Erythroblast (primary cell): ENCODE results near the gene PHF12.
A peak's percentile ranks its signal among the peaks of the same experiment; 100 is the strongest.

Experiments used
- DNase-seq, 2 experiments: peaks; one replicate each; lab custom pipeline; 2025; lab: John Stamatoyannopoulos, UW
- GATA1 ChIP-seq: IDR thresholded peaks from 2 replicates; pipeline ENCODE4 v1.6.1; 2011; ENCODE audit warnings: low read depth, mild to moderate bottlenecking, control low read depth, low read length, moderate library complexity
- POLR2A ChIP-seq: IDR thresholded peaks from 2 replicates; pipeline ENCODE4 v1.6.1; 2011; ENCODE audit warnings: mild to moderate bottlenecking, low read length

The PHF12 gene

DNA sequence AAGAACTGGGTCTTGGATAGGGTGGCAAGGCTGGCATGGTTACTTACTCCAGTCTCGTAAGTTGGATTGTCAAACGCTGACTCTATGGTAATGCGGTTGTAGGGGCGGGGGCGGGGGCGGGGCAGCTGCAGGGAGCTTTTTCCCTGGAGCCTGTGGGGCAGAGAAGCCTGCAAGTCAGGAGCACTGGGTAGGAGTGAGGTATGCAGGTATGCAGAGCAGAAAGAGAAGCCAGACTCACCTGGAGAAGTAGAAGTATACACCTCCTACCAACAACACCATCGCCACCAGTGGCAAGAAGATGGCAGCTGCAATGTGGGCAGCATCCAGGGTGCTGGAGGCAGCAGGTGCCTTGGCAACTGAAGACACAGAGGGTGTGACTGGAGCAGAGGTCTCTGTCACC, 4.8 kb upstream of the PHF12 start:
- TF ChIP-seq GATA1 (no peak), POLR2A (no peak)
- no peak for DNase-seq

DNA sequence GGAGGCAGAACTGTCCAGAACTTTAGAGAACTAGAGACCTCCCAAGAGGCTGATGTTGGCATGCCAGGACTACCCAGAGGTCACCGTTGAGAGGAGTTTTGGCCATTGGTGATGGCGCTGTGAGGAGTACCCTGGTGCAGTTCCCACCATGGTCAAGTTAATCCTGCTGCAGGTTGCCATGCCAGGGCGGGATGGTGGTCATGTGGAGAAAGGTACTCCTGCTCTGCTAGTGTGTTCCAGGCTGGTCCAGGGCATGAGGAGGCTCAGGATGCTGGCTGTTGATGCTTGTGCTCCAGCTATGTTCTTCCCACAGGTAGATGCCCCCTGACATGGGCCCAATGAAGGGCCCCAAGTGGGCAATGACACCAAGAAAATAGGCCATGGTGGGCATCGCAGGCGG, 4.1 kb upstream of the PHF12 start:
- no peak for DNase-seq
- no peak for TF ChIP-seq POLR2A
- TF ChIP-seq GATA1, result no peak

DNA sequence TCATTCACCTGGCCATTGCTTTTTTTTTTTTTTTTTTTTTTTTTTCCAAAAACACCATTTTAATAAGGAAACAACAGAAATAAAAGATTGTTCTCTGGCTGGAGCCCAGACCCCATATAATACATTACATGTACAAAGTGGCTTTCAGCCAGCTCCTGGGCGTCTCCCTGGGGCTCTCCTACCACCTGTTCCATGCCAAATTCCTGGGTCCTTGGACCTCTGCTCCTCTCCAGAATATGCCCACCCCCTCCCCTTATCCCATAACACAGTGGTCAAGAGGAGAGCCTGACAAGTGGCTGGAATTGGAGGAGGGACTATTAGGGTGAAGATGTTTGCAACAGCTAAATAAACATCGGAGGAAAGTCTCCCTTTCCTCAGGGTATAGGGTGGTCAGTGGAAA, 3.6 kb upstream of the PHF12 start:
- TF ChIP-seq POLR2A, result no peak
- DNase-seq, result no peak

DNA sequence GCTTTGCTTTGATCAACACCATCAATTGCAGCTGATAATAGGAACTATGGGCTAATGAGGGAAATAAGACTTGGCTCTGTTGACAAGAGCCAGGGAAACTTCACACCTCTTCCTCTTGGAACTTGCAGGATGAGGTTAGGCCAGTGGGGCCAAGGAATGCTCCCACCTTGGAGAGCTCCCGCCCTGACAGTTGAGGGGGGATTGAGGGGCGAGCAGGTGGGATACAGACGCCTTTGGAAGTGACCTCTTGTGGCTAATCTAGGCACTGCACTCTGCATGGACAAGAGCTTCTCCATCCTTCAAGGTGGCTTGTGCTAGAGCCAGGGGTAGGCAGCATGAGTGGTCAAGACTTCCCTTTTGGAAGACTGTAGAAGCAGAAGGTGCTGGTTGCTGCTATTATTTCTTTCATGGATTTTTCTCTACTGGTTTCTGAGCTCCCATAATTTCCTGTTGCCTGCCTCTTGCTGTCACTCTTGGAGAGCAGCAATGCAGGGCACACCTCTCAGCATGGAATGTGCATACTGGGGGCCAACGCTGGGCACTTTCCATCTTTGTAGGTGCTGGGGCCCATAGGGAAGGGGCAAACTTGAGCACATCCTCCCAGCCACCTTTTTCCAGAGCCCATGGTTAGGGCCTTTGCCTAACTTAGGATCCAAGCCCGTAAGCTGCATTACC, 2.3 kb upstream of the PHF12 start:
- no peak for TF ChIP-seq POLR2A
- no peak for TF ChIP-seq GATA1
- DNase-seq, result peak; percentile 42 to 64

DNA sequence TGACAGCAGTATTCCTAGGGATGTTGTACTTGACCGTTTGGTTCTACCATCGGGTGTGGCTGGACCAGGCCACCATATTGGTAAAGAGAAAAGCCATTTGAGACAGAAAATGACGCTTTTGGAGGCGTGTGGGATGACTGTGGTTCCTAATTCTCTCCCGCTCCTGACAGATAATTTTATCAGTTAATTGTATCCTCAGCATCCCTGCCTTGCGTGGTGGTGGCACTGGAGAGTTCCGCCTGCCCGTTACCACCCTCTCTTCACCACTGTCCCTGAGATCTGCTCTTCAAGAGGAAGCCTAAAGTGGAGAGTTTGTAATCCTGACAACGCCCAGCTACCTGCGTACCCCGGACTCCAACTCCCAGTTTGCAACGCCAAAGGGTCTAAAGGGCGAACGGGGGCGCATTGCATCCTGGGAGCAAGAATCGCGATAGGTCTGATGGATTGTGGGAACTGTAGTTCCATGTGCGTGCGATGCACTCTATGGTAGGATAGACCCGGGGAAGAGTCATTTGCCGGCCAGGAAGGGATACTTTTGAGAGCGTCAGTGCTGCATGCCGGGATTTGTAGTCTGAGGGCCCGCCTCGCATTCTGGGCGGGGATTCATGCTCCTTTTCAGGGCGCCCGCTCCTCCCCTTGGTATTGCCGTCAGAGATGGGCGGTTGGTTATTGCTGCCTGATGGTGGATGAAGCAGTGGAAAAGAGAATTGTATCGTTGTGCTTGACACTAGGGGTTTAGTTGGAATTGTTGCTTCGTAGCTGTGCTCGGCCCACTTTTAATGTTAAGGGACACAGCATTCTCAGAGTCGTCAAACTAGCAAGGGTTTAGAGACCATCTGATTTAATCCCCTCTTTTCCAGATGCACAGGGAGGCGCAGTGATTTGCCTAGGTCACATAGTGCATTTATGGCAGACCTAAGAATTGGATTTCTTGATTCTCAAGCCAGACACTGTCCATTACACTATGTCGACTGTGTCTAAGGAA, 965 bp upstream of the PHF12 start:
- no peak for TF ChIP-seq GATA1
- TF ChIP-seq POLR2A, result peak; percentile 94

DNA sequence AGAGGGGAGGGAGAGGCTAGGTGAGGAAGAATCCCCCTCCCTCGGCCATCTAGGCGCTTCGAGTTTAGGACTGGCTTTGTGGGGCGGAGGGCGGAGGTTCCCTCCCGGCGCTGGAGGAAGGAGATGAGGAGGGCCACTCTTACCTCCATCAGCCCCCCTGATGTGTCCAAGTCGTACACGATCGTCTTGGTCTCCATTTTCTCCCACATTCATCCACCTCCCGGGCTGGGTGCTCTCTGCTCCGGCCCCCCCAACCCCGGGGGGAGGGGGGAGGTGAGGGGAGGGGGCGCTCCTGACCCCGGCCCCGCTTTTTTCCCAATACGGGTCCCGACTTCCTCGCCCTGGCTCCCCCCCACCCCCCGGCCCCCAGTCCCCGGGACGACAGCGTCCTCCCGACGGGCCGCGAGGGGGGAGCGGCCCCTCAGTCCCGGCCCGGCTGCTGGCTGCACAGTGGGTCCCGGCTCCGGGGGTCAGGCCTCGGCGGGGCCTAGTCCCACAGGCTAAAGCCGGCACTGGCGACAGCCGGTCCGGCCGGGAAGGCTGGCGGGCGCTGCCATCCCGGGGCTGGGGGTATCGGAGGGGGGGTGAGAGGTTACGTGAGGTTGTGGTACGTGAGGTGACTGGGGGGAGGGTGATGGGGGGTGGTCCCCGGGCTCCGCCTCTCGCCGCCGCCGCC, 428 bp downstream of the PHF12 start:
- no peak for TF ChIP-seq POLR2A
- no peak for TF ChIP-seq GATA1
- no peak for DNase-seq

More for the DNA sequence above, 965 bp upstream of the PHF12 start:
- peak; percentile 98 to 99 for DNase-seq

DNA sequence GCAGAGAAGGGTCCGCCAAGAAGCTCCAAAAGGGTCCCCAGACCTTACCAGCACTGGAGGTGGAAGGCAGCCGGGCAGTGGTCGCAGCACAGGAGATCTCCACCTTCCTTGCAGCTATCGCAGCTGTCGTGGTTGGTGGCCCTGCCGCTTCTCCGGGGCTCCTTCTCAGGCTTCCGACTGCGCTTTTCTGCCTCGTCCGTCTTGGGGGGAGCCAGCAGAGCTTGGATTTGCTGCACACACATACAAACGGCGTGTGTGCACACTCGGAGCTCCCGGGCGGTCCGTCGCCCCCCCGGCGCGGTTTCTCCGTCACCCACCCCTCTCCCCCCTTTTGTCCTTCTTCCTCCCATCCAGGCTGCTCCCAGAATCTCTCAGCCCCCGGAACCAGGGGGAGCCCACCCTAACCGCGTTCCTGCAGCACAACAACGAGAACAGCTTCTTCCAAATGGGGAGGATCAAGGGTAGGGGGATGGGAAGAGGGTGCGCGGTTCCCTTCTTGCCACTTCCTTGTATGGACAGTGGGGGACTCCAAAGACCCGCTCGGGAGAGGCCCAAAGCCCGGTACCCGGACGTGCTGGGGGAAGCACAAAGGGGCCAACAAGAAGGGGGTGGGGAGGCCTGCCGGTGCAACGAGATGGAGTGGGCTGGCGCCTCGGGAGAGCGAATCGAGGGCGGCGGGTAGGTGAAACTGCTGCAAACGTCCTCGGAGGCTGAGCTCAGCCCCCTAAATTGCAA, 1.1 kb downstream of the PHF12 start:
- peak; percentile 71 to 72 for DNase-seq
- TF ChIP-seq GATA1 (no peak), POLR2A (no peak)

DNA sequence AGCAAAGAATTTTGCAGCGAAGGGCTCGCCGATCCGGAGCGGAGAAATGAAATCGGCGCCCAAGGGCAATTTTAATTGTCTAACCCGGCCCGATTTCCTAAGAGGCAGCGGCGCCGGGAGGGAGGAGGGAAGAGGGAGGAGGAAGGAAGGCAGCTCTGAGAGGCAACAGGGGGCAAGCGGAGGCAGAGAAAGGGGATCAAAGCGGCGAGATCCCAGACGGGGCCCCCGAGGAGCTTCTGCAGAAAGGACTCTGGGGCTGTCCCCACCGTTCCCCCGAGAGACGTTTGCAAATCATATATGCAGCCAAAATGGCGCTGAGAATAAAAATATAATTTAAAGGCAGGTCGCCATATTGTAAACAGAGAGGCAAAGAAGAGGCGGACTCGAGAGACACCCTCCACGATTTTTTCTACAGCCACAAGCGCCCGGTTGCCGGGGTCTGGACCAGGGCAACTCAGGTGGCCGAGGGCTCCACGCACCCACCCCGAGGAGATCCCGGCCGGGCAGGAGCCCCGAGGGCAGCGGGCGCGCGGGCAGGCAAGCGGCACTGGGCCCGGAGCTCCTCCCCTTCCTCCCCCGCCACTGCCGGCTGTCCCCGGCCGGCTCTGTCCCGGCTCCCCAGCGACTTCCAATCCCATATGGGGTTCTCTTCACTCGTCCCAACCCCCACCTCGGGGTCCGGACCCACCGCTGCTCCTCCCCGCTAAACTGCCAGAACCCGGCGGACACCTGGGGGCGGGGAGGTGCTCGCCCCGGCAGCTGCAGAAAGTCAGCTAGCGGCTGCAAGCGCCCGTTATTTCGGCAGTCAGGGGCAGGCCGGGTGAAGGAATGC, 1.9 kb downstream of the PHF12 start:
- peak; percentile 56 to 69 for DNase-seq
- peak; percentile 41 for TF ChIP-seq POLR2A
- no peak for TF ChIP-seq GATA1

DNA sequence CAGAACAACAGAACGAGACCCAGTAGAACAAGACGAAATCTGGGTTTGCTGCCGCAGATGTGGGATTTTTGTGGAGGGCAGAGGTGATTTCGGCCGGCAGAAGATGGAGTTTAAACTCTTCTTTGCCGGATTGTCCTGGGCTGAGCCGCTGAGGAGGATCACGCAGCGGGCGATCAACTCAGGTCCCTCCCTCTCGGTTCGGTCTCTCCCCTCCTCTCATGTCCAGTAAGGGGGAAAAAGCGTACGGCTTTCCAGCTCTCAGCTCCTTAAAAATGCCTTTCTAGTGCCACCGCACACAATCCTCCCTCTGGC, 2.5 kb downstream of the PHF12 start:
- DNase-seq, result peak in 1 of 2 experiments; percentile 48
- TF ChIP-seq POLR2A (no peak), GATA1 (no peak)

DNA sequence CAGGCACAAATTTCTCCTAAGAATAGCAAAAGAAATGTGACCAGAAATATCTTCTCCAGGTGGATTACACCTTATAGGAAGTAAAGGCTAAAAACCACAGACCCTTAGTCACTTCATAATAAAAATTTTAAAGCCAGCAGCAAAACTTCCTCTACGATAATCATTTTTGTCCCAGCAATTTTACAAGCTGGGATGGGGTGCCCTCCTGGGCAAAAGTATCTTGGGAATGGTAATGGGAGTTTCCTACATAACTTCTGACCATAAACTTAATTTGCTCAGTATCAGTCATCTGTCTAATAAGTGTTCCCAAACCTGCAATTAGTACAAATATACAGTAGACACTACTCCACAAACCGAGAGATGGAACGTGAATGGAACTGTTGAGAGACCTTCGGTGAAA, 3.0 kb downstream of the PHF12 start:
- no peak for TF ChIP-seq POLR2A
- no peak for DNase-seq

DNA sequence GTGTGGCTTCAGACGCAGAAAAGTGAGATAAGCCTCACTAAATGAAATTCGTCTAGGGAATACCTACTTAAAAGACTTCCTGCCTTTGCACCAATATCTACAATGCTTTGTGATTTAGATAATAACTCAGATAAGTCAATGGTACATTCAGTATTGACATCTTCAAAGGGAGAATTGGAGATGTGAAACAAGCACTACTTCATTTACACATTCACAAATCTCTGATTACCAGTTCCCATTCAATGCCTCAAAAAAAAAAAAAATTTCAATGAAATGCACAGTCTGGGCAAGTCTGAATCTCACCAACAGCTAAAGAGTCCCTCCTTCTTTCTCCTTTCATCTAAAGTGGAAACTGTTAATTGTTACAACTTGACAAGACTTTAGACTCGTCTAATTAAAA, 3.7 kb downstream of the PHF12 start:
- no peak for TF ChIP-seq GATA1
- TF ChIP-seq POLR2A, result no peak
- no peak for DNase-seq

DNA sequence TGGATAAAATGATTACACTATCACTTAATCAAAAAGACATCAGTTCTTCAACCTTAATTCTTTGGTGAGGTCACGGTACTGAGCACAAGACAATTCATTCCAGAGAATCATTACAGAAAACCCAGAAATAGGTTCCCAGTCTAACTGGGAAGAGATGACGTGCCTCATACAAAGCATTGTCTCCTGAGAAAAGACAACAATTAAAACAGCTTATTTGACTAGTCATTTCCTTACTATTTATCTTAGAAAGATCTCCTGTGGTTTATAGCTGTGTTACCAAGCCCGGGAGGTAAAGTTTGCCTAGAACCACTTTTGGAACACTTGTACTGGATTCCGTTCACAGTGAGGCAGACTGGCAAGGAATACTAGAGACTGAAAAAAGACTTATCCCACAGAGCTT, 5.1 kb downstream of the PHF12 start:
- TF ChIP-seq POLR2A (no peak), GATA1 (no peak)
- no peak for DNase-seq

DNA sequence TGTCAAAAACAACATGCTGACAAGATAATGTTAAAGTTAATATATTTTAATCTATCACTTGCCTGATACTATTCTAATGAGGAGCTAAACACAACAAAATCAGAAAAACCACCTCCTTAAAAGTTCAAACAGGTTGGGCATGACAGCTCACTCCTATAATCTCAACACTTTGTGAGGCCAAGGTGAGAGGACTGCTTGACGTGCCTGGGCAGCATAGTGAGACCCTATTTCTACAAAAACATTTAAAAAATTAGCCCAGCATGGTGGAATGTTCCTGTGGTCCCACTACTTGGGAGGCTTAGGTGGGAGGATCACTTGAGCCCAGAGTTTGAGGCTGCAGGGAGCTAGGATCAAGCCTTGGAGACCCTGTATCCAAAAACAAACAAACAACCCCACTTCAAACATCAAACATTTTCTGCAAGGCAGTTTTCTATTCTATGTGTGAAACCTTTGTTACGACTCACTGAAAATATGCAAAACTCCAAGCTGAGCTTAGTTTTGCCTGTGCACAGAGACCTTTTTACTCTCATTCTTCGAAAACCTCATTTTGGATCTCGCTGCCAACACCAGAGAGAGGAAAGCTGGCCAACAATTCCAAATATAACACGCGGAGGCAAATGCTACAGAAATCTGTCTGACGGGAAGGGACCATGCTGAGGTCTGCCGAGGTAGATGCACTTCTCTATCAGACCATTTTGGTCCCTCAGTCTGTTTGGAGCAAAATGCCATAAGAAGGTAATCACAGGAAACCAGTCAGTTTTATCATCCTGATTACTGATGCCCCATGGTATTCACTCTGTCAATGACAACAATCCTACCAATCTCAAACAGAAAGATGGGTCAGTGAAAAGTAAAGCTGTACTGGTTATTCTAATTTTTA, 6.2 kb downstream of the PHF12 start:
- no peak for TF ChIP-seq GATA1
- TF ChIP-seq POLR2A, result no peak
- no peak for DNase-seq
